Hematopoietic multipotent progenitor cell treated with erythropoietin and hydrocortisone succinate and interleukin-3 and kit ligand, for 6 days (in vitro differentiated cells): ENCODE data around the gene BDH1.

Experiments used
- DNase-seq: peaks from one replicate; pipeline ENCODE4 v3.0.0-alpha.2; 2015

Gene BDH1

GRCh38 chr3:197547306-197548011 lies 8.3 kb downstream of the BDH1 start:
- no peak for DNase-seq

DNA sequence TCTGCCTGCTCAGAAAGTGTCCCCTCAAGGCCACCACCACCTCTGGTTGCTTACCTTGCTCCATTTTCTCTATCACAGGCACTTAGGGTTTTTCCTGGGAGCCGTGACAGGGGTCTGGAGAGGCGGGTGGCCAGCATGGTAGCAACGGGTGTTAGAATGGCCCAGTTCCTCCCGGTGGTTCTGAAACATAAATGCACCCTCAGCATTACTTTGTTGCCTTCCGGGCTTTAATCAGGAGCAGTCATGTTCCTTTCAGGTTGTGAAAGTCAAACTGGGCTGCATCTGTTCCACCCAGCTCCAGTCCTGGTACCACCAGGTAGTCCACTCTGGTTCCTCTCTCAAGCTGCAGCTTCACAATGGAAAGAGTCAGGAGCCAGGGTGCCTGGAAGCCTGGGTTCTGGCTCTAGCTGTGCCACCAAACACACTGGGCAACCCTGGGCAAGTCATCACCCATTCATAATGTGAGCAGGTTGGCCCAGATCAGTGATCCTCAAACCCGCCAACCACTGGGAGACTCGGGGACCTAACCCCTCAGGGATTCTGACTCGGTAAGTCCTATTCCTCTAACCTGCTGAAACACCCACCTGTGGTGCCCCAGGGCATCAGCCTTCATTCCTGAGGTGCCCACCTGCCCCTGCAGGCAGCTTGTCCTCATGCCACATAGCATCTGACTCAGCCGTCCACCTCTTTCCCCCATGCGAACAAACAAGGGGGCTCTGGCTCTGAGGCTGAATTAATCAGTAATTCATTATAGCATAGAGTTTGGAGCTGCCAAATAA lies 9.3 kb downstream of the BDH1 start:
- DNase-seq, result no peak

GRCh38 chr3:197545571-197545970 lies 10.2 kb downstream of the BDH1 start:
- no peak for DNase-seq

- no peak for DNase-seq
Measured at GRCh38 chr3:197545101-197545500, 10.7 kb downstream of the BDH1 start.

DNA sequence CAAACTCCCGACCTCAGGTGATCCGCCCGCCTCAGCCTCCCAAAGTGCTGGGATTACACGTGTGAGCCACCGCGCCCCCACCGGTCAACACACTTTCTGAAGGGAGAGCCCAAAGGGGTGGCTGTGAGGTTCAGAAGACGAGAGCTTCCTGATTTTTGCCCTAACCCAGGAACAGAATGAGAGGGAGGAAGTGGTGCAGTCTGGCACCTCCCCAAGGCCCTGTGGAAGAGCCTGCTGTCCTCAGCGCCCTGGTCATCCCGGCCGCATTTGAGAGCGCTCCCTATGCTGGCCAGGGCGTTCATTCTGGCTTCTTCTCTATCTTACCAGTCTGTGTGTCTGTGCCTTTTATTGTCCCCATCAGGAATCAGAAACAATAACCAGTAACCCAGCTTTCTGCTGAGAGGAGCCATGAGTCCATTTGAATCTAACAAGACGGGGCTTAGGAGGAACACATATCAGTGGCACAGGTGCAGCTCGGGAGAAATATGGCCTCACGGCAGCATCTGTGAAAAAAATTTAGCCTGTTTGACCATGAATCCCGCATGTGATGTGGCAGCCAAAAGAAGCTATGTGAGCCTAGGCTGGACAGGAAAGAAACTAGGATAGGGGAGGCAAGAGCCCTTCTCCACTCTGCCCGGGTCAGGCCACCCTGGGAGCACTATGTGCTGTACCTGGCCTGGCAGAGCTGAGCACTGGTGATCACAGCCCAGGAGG lies 12.9 kb downstream of the BDH1 start:
- no peak for DNase-seq

DNA sequence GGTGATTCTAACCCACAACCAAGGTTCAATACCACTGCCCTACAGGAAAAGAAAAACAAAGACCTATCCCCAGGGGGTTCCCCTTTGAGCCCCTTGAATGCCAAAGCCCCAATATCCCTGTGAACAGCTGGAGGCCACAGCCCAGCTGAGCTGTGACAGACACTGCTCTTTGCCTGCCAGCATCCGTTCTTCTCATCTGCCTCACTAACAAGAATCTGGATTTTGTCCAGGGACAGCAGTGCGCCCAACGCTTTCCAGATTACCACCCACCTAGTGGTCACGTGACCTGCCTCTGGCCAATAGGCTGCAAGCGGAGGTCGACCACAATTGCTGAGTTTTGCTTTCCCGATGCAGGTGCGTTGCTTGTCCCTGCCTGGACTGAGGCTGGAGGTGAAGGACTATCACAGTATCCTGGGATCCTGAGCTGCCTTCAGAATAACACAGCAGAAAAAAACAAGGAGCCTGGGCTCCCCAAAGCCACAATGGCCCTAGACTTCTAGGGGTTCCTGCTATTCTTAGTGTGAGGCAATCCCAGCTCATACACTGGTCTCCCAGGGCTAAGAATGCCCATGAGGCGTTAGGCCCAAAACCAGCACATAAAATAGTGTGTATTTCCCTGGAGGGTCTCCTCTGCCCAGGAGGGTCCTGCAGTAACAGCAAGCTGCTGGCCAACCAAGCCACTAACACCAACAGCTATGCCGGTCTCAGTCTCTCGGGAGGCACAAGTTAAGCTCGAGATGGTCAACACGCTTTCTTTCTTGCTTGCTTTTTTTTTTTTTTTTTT lies 13.8 kb downstream of the BDH1 start:
- no peak for DNase-seq

DNA sequence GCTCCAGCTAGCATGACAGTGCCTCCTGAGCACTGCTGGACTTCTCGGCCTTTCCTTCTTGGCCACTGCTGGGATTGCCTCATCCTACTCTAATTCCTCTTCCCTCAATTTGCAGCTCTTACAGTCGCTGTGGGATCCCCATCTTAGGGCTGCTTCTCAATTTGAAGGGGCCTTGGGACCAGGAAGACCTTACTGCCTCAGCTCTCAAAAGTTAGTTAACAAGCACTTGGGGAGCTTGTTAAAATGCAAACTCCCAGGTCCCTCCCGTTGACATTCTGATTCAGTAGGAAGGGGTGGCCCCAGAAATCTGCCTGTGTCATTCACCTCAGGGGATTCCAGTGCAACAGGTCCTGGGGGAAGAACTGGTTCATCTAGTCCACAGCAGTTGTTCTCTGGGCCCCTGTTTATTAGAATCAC lies 14.8 kb downstream of the BDH1 start:
- no peak for DNase-seq

DNA sequence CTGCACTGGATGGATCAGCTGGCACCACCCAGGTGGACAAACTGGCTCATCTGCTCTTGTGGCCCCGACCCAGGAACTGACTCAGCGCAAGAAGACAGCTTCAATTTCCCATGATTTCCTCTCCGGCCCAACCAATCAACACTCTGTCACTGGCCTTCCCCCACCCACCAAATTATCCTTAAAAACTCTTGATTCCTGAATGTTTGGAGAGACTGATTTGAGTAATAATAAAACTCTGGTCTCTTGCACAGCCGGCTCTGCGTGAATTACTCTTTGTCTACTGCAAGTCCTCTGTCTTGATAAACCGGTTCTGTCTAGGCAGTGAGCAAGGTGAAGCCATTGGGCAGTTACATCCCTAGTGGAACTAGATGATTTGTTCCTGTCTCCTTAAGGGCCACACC lies 16.1 kb downstream of the BDH1 start:
- DNase-seq, result no peak

GRCh38 chr3:197533927-197534725 lies 21.6 kb downstream of the BDH1 start:
- DNase-seq, result no peak

GRCh38 chr3:197533396-197533795 lies 22.4 kb downstream of the BDH1 start:
- DNase-seq, result no peak

DNA sequence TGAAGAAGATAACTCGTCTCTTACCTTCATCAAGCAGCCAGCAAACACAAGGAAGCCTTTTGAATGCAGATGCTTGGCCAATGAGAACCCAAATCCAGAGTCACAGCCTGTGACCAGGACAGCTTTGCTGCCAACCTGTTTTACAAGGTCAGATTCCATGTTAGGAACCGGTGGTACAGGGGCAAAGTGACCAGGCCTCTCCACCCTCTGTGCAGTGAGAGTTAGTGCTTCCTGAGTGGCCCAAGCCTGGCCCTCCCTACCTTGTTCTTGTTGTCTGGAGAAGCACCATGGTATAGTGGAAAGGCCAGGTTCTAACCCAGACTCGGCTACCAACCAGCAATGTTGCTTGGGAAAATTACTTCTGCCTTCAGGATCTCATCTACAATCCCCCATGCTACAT lies 23.4 kb downstream of the BDH1 start:
- DNase-seq, result no peak

GRCh38 chr3:197528190-197528589 lies 27.6 kb downstream of the BDH1 start:
- no peak for DNase-seq

DNA sequence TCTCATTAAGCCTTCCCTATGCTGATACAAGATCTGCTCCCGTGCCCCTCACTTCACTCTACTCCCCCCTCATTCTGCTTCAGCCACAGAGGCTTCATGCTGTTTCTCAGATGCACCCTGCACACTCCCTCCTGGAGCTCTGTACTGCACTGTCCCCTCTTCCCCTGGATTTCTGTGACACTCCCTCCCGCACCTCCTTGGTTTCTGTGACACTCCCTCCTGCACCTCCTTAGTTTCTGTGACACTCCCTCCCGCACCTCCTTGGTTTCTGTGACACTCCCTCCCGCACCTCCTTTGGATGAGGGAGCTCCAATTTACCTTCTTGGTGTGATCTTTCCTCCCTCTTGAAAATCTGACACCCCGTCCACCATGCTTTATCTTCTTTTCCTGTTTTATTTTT lies 28.2 kb downstream of the BDH1 start:
- no peak for DNase-seq

GRCh38 chr3:197525706-197526105 lies 30.1 kb downstream of the BDH1 start:
- DNase-seq, result no peak

DNA sequence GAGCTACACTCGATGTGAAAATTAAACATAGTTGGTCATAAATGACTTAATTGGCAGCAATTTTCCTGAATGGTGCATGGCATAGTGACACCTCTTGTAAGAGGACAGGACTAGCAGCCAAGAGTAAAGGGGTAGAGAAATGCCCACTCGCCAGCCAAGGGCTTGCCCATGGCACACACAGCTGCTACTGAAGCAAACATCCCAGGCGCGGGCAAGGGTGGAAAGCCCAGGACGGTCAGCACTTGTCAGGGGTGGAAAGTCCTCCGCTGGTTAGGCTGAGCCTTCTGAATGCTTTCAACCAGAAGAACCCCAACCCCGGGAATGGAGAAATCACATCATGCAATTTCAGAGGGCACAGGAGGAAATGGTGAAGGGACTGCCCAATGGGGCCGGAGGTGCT lies 31.6 kb downstream of the BDH1 start:
- no peak for DNase-seq

GRCh38 chr3:197523526-197523925 lies 32.2 kb downstream of the BDH1 start:
- DNase-seq, result no peak

DNA sequence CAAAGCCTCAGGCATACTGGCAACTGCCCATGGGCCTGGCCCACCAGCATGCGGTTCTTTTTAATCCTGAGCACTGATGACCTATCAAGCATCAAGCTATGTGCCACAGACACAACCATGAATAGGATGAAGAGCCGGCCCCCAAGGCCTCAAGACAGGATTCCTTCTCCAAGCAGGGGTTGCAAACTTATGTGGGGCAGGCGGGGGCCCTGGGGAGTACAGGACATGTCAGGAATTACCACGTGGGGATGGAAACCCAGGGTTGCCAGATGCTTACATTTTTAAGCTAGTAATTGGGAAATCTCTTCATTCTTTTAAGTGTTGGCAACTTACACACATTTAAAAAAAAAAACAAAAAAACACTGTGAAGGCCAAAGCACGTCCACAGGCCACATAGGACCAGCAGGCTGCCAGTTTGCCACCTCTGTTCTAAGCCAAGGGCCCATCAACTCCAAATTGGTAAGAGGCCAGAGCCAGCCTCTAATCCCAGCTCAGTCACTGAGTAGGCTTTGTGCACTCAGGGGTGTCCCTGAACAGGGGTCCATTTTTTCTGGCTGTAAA lies 32.8 kb downstream of the BDH1 start:
- no peak for DNase-seq

DNA sequence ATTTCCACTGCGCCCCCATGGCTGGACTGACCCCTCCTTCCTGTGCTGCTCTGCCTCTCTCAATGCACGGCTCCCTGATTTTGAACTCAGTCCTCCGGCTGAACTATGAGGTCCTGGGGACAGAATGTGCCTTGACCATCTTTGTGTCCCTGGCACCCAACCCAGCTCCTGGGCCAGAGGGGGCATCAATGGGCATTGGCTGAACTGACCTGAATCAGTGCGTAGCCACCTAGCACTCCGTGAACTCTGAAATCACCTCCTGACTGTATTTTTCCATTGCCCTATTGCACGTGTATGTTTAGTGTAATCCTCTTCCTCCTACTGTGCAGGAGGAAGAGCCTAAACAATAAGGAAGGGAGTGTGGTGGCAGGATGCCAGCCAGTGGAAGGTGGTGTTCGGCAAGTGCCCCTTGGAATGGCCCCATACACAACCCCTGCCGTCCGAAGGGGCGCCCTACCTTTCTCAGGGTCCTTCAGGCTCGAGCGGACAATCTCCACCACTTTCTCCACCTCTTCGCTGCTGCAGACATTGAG lies 33.5 kb downstream of the BDH1 start:
- DNase-seq, result no peak

- DNase-seq, result no peak
Measured at GRCh38 chr3:197521277-197522182, 34.2 kb downstream of the BDH1 start.
